Ectodermal cell (in vitro differentiated cells): ENCODE results near the gene SLC4A1AP.
A peak's percentile ranks its signal among the peaks of the same experiment; 100 is the strongest.

ENCODE experiments used
- H3K27ac ChIP-seq: 2 replicates; pipeline ENCODE4 v1.7.0; 2013; ENCODE audit warnings: mild to moderate bottlenecking, low read depth, low read length; ENCODE audit not compliant: insufficient read depth, poor library complexity, severe bottlenecking
- H3K27me3 ChIP-seq: 2 replicates; pipeline ENCODE4 v1.7.0; 2013; ENCODE audit warnings: mild to moderate bottlenecking, low read length; ENCODE audit not compliant: insufficient read depth, control insufficient read depth, poor library complexity, severe bottlenecking
- H3K36me3 ChIP-seq: one replicate; pipeline ENCODE4 v1.7.0; 2013; ENCODE audit warnings: low read length; ENCODE audit not compliant: control insufficient read depth, insufficient read depth
- H3K4me1 ChIP-seq: one replicate; pipeline ENCODE4 v1.7.0; 2013; ENCODE audit warnings: low read length; ENCODE audit not compliant: control insufficient read depth, insufficient read depth
- H3K4me3 ChIP-seq: 2 replicates; pipeline ENCODE4 v1.7.0; 2013; ENCODE audit warnings: low read depth, low read length, control low read depth; ENCODE audit not compliant: insufficient read depth
- H3K9me3 ChIP-seq: 2 replicates; pipeline ENCODE4 v1.7.0; 2013; ENCODE audit warnings: mild to moderate bottlenecking, low read length, moderate library complexity; ENCODE audit not compliant: control insufficient read depth
- WGBS, 2 experiments: methylation state at CpG; one replicate each; pipeline ENCODE4 v1.1.7; 2013; ENCODE audit warnings: missing lambda C conversion rate in 2 of 2; 5-methylcytosine and 5-hydroxymethylcytosine counted together

The SLC4A1AP gene

DNA sequence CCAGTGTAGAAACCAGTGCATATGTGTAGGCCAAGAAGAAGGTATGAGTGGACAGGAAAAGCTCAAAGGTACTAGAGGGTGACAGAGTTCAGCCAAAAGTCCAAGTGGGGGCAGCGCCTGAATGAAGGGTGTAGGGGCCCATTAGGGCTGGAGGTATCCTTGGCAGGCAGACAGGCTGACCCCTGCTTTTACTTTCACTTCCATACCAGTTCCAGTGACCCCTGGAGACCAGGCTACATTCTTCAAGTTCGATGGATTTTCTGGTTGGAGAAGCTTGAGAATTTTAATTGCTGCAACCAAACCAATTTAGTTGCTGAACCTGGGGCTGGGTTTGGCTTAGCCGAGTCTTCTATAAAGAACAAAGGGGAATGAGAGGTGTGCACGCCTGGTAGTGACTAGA is 65.5 kb downstream of the SLC4A1AP start:
- H3K36me3 ChIP-seq: no peaks in the 10 kb centered on the region
- no peak overlapping the region for H3K4me3 ChIP-seq
- peaks cover 4% of the 10 kb centered on the region for H3K4me1 ChIP-seq
- no peaks in the 10 kb centered on the region for H3K27me3 ChIP-seq
- H3K9me3 ChIP-seq: no peaks in the 10 kb centered on the region
- WGBS, 2 experiments: 79 to 87% methylated on average over 4 of the region's 4 CpGs
- no peak overlapping the region for H3K27ac ChIP-seq

DNA sequence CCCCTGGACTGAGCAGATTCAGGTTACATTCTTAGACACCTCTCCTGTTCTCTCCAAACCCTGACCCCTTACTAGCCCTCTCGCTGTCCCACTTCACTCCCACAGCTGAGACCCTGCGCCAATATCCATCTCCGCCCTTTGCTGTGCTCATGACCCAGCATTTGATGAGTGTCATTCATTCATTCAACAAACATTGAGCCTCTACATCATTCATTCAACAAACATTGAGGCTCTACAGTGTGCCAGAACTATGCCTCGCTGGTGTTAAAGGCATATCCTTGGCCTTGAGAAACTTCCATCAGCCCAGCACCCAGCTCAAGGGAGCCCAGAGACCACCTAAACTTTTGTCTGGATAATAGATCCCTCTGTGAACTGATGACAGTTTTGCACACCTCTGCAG is 65.9 kb downstream of the SLC4A1AP start:
- WGBS, 2 experiments: 91 to 94% methylated on average over 4 of the region's 4 CpGs
- H3K4me1 ChIP-seq: peaks cover 4% of the 10 kb centered on the region
- H3K27ac ChIP-seq: no peak overlapping the region
- peaks cover 1% of the 10 kb centered on the region for H3K27me3 ChIP-seq
- H3K4me3 ChIP-seq: no peak overlapping the region
- H3K9me3 ChIP-seq: no peaks in the 10 kb centered on the region
- H3K36me3 ChIP-seq: no peaks in the 10 kb centered on the region

DNA sequence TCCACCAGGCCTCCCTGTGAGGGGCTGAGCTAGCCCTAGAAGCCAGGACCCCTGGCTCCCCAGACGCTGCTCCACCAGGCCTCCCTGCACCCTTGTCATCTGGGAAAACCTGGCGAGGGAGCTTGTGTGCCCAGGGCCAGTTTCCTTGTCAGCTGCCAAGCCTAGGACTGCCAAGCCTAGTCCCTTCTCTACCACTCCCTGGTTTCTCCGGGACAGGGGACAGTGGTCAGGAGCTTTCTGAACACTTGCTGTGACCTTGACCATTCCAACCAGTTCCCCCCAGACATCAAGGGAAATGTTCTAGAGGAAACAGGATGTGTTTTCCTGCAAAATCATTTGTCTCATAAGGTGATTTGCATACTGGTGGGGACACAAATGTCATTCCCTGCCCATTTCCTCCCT is 66.6 kb downstream of the SLC4A1AP start:
- WGBS, 2 experiments: 88 to 89% methylated on average over 3 of the region's 3 CpGs

DNA sequence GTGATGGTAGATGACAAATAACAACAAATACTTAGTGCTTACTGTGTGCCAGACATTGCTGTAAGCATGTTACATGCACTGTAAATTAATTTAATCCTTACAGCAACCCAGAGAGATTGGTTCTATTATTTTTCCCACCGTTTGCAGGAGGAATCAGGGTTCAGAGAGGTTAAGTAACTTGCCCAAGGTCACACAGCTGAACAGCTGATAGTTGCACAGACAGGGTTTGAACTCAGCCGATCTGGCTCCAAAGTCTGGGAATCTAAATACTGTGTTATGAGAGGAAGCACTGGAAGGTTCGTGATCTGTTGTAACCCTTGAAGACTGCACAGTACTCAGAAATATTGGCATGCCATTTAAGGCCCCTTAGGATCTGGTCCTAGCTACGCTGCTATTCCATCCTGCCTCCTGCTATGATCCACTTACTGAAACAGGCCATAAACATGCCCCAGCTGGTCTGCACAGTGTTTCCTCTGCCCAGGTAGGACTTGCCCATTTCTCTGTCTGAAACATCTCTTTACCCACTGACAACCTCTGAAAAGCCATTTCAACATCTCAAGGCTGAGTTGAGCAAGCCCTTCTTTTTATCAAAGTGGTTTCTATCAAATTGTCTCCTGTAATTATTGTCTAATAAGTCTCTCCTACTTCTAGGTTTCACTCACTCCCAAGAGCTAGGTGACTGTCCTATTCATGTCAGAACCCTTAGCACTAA is 67.4 kb downstream of the SLC4A1AP start:
- Histone ChIP-seq H3K36me3 (no peaks in the 10 kb centered on the region), H3K27me3 (peaks cover 6% of the 10 kb centered on the region), H3K4me3 (no peak overlapping the region), H3K4me1 (no peaks in the 10 kb centered on the region), H3K9me3 (no peaks in the 10 kb centered on the region), H3K27ac (no peak overlapping the region)
- WGBS, 2 experiments: 78 to 83% methylated on average over 4 of the region's 4 CpGs

More for the DNA sequence above, 66.6 kb downstream of the SLC4A1AP start:
- Histone ChIP-seq H3K4me3 (no peak overlapping the region), H3K27me3 (peaks cover 6% of the 10 kb centered on the region), H3K36me3 (no peaks in the 10 kb centered on the region), H3K9me3 (no peaks in the 10 kb centered on the region), H3K27ac (no peak overlapping the region), H3K4me1 (peaks cover 2% of the 10 kb centered on the region)

DNA sequence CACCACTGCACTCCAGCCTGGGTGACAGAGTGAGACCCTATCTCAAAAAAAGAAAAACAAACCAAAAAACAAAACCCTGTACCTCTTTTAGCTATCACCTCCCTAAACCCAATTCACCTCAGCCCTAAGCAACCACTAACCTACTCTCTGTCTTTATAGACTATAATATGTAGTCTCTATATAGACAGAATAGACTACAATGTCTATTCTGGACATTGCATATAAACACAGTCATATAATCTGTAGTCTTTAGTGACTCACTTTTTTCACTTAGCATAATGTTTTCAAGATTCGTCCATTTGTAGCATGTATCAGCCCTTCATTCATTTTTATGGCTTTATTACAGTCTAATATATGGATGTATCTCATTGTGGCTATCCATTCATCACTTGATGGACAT is 70.6 kb downstream of the SLC4A1AP start:
- Histone ChIP-seq H3K4me1 (no peaks in the 10 kb centered on the region), H3K9me3 (no peaks in the 10 kb centered on the region), H3K27ac (no peak overlapping the region), H3K27me3 (peaks cover 6% of the 10 kb centered on the region), H3K4me3 (no peak overlapping the region), H3K36me3 (no peaks in the 10 kb centered on the region)
- WGBS, 2 experiments: 91% methylated on average over 1 of the region's 1 CpG; no CpG with 5 or more reads in 1 of the 2 experiments

GRCh38 chr2:27735263-27735904 is 71.7 kb downstream of the SLC4A1AP start:
- H3K36me3 ChIP-seq: no peaks in the 10 kb centered on the region
- H3K27me3 ChIP-seq: peaks cover 6% of the 10 kb centered on the region
- no peaks in the 10 kb centered on the region for H3K4me1 ChIP-seq
- H3K9me3 ChIP-seq: no peaks in the 10 kb centered on the region
- WGBS, 2 experiments: 3% methylated on average over 51 of the region's 51 CpGs
- no peak overlapping the region for H3K27ac ChIP-seq
- peak overlapping the region; percentile 34 for H3K4me3 ChIP-seq

GRCh38 chr2:27736031-27736889 is 72.6 kb downstream of the SLC4A1AP start:
- no peak overlapping the region for H3K4me3 ChIP-seq

GRCh38 chr2:27736890-27737204 is 73.2 kb downstream of the SLC4A1AP start:
- no peak overlapping the region for H3K27ac ChIP-seq
- no peaks in the 10 kb centered on the region for H3K36me3 ChIP-seq
- peaks cover 6% of the 10 kb centered on the region for H3K27me3 ChIP-seq
- no peaks in the 10 kb centered on the region for H3K9me3 ChIP-seq
- 94 to 97% methylated on average over 6 of the region's 6 CpGs for WGBS, 2 experiments
- H3K4me3 ChIP-seq: no peak overlapping the region
- no peaks in the 10 kb centered on the region for H3K4me1 ChIP-seq

More at GRCh38 chr2:27736031-27736889, 72.6 kb downstream of the SLC4A1AP start:
- H3K4me1 ChIP-seq: no peaks in the 10 kb centered on the region
- H3K27me3 ChIP-seq: peaks cover 6% of the 10 kb centered on the region
- no peak overlapping the region for H3K27ac ChIP-seq
- no peaks in the 10 kb centered on the region for H3K36me3 ChIP-seq
- H3K9me3 ChIP-seq: no peaks in the 10 kb centered on the region
- 91 to 92% methylated on average over 10 of the region's 10 CpGs for WGBS, 2 experiments

GRCh38 chr2:27737676-27738348 is 74.1 kb downstream of the SLC4A1AP start:
- H3K4me3 ChIP-seq: no peak overlapping the region
- peaks cover 6% of the 10 kb centered on the region for H3K27me3 ChIP-seq
- H3K36me3 ChIP-seq: no peaks in the 10 kb centered on the region
- H3K27ac ChIP-seq: no peak overlapping the region
- no peaks in the 10 kb centered on the region for H3K4me1 ChIP-seq
- WGBS, 2 experiments: 81 to 82% methylated on average over 7 of the region's 7 CpGs
- no peaks in the 10 kb centered on the region for H3K9me3 ChIP-seq
